GM12878 (cell line): ENCODE measurements around the gene ERFL. TPM values are rescaled to one million over a fixed set of nuclear protein-coding genes. Genes with fewer than 3 reads are reported as not detected.

Experiments used
- ATAC-seq: fragments of 200-7000 bp; cut with Tn5 transposase; 3 replicates; pipeline ENCODE4 v1.9.1; 2020; ENCODE audit warnings: mild to moderate bottlenecking, moderate library complexity
- BruUV-seq: library from RNA; stranded (reverse); fragments of 400-500 nt; replicated peaks from 2 replicates; lab custom pipeline; 2021; lab: Mats Ljungman, UMichigan
- CTCF ChIA-PET: fragments of 300-600 bp; sonication (Branson Sonifier 250); formaldehyde crosslinking; extraction: SDS; loops from one replicate; lab custom pipeline; 2021; ENCODE audit warnings: inconsistent platforms; lab: Yijun Ruan, JAX
- POLR2A ChIA-PET: fragments of 350-600 bp; formaldehyde crosslinking; extraction: SDS; loops from one replicate; lab custom pipeline; 2021; ENCODE audit warnings: inconsistent platforms; lab: Charles Lee
- RAD21 ChIA-PET: fragments of 300-600 bp; sonication (Branson Sonifier 250); formaldehyde crosslinking; loops from one replicate; lab custom pipeline; 2023; ENCODE audit warnings: antibody characterized with exemption; ENCODE audit not compliant: unreplicated experiment; lab: Charles Lee
- SMC1A ChIA-PET: fragments of 300-600 bp; sonication (Branson Sonifier 250); formaldehyde crosslinking; loops from one replicate; lab custom pipeline; 2023; ENCODE audit not compliant: unreplicated experiment, uncharacterized antibody; lab: Charles Lee
- DNase-seq: peaks from one replicate; pipeline ENCODE4 v3.0.0-alpha.2; 2011; ENCODE audit warnings: low read depth, low spot score
- FAIRE-seq: peaks from 3 replicates; lab custom pipeline; 2011; peaks lifted over from hg19 to GRCh38; lab: Jason Lieb, UNC
- H2AFZ ChIP-seq: 2 replicates; pipeline ENCODE4 v1.6.0; 2011; ENCODE audit warnings: low read depth, low read length, control low read depth; ENCODE audit not compliant: control insufficient read depth
- H3K27ac ChIP-seq: 2 replicates; pipeline ENCODE4 v1.5.1; 2011; ENCODE audit warnings: control low read depth; ENCODE audit not compliant: control insufficient read depth, insufficient read depth
- H3K27me3 ChIP-seq, 2 experiments: replicated peaks in 1 of 2; 2 replicates each; pipeline versions ENCODE4 v1.6.0 to v1.6.1; 2011; ENCODE audit warnings: low read length in 1 of 2; ENCODE audit not compliant: control insufficient read depth in 2 of 2, insufficient read depth in 2 of 2
- H3K36me3 ChIP-seq, 2 experiments: 2 replicates each; pipeline ENCODE4 v1.5.1; 2011; ENCODE audit warnings: low read length in 1 of 2; ENCODE audit not compliant: control insufficient read depth in 2 of 2, insufficient read depth in 2 of 2
- H3K4me1 ChIP-seq: 2 replicates; pipeline ENCODE4 v1.6.1; 2011; ENCODE audit warnings: mild to moderate bottlenecking, low read length, moderate library complexity, mixed read lengths; ENCODE audit not compliant: control insufficient read depth, insufficient read depth
- H3K4me2 ChIP-seq: 2 replicates; pipeline ENCODE4 v1.6.0; 2011; ENCODE audit warnings: control low read depth; ENCODE audit not compliant: control insufficient read depth, insufficient read depth
- H3K4me3 ChIP-seq: fragments of 200-600 bp; sonication (generic); 2 replicates; pipeline ENCODE4 v1.5.1; 2016
- H3K79me2 ChIP-seq: 2 replicates; pipeline ENCODE4 v1.6.0; 2011; ENCODE audit warnings: low read length; ENCODE audit not compliant: control insufficient read depth, insufficient read depth
- H3K9ac ChIP-seq: 2 replicates; pipeline ENCODE4 v1.8.0; 2011; ENCODE audit warnings: low read length, control low read depth, mixed read lengths; ENCODE audit not compliant: control insufficient read depth, insufficient read depth
- H3K9me3 ChIP-seq: replicated peaks from 3 replicates; pipeline ENCODE4 v1.5.1; 2011; ENCODE audit warnings: mild to moderate bottlenecking, low read length; ENCODE audit not compliant: control insufficient read depth, insufficient read depth
- H4K20me1 ChIP-seq: 2 replicates; pipeline ENCODE4 v1.6.0; 2011; ENCODE audit not compliant: control insufficient read depth, insufficient read depth
- HCFC1 ChIP-seq: fragments of 150-350 bp; IDR thresholded peaks from 2 replicates; pipeline ENCODE4 v1.6.1; 2014; ENCODE audit warnings: low read length
- HDGF ChIP-seq: fragments of 450-650 bp; IDR thresholded peaks from 2 replicates; pipeline ENCODE4 v1.6.1; 2016; ENCODE audit warnings: antibody characterized with exemption
- WGBS: methylation state at CpG from one replicate; pipeline ENCODE4 v1.1.6; 2016; ENCODE audit warnings: low lambda C conversion rate; ENCODE audit not compliant: insufficient replicate concordance, insufficient coverage; ENCODE audit errors: missing lambda C conversion rate; 5-methylcytosine and 5-hydroxymethylcytosine counted together
- in situ Hi-C: fragments of 300-500 bp; cut with MboI; formaldehyde crosslinking; loops from 9 replicates; pipeline ENCODE4 v1.14.3; 2018; ENCODE audit warnings: mixed read lengths
- intact Hi-C: fragments of 100-400 bp; cut with micrococcal nuclease; formaldehyde crosslinking; loops from one replicate; pipeline ENCODE4 v1.14.2; 2022; ENCODE audit not compliant: unreplicated experiment
- polyA plus RNA-seq, 11 experiments: library from polyadenylated mRNA; depleted of rRNA in 4 of 11; unstranded in 6 of 11; stranded (reverse) in 5 of 11; fragments of >200 nt; fragmentation: Nextera tagmentation in 4 of 11; fragmentation: Illumina TruSeq in 1 of 11; extraction: Ambion mirVana in 4 of 11; extraction: Trizol in 1 of 11; gene quantifications; 1 replicate in 1 of 11; 2 replicates in 10 of 11; pipeline versions ENCODE4 v1.2.1 to v1.2.3, GENCODE V29; 2011 to 2016; ENCODE audit warnings: inconsistent platforms in 2 of 11, missing spikeins in 2 of 11, low read depth in 1 of 11
- total RNA-seq, 4 experiments: library from RNA; depleted of rRNA in 3 of 4; stranded (reverse); fragments of >200 nt in 3 of 4; fragmentation: Illumina TruSeq in 1 of 4; extraction: Trizol in 1 of 4; gene quantifications; 2 replicates each; pipeline versions ENCODE4 v1.2.1 to v1.2.3, GENCODE V29; 2013 to 2021
- TF ChIP-seq, protein P1 (sequence below): fragments of 450-650 bp; IDR thresholded peaks from 2 replicates; pipeline ENCODE4 v1.6.1; 2016; ENCODE audit warnings: mild to moderate bottlenecking
- TF ChIP-seq, protein P2 (sequence below): fragments of 450-650 bp; IDR thresholded peaks from 2 replicates; pipeline ENCODE4 v1.6.1; 2016; ENCODE audit warnings: mild to moderate bottlenecking, moderate library complexity, borderline replicate concordance

ERFL gene
- total and polyA plus RNA-seq, 10 of the 15 experiments (the other 5 are each of a cell fraction or from before 2014, with no cell fraction given): 0.04 to 0.10 (median 0.05) TPM; not detected in 7

GRCh38 chr19:41918653-41919244 is 9.5 kb downstream of the ERFL start:
- intact Hi-C loops (no loop called here), in situ Hi-C loops (no loop called here)
- H3K4me3 ChIP-seq: no peak overlapping the region
- no peaks in the 10 kb centered on the region for H4K20me1 ChIP-seq
- POLR2A ChIA-PET: interaction anchor here (0.8 kb wide), 1 partner anchor 9 kb away, joined by 3 read pairs; no protein-coding TSS in a partner anchor
- no peak for DNase-seq
- H3K9me3 ChIP-seq: no peaks in the 10 kb centered on the region; the same call in 2 of the 3 replicates
- H2AFZ ChIP-seq: no peak overlapping the region
- peaks cover 2% of the 10 kb centered on the region; the same call in 1 of the 2 replicates for H3K4me1 ChIP-seq
- H3K36me3 ChIP-seq: no peaks in the 10 kb centered on the region
- no peak overlapping the region for H3K4me2 ChIP-seq
- FAIRE-seq: no peak
- H3K9ac ChIP-seq: no peak overlapping the region
- no TSS peak for BruUV-seq
- RAD21 ChIA-PET: no interaction called here
- no peak overlapping the region for H3K27ac ChIP-seq
- TF ChIP-seq HCFC1 (no peak), HDGF (0 out of 2 replicates have a peak, but pooled peaks have one; percentile 37)
- ATAC-seq: no peak
- SMC1A ChIA-PET: no interaction called here
- H3K27me3 ChIP-seq: peaks cover 3 to 6% of the 10 kb centered on the region in 2 experiments; a peak in 3 of 4 replicates
- CTCF ChIA-PET: no interaction called here
- WGBS: 59% methylated on average over 5 of the region's 5 CpGs
- H3K79me2 ChIP-seq: no peaks in the 10 kb centered on the region

- no TSS peak for BruUV-seq
- ChIA-PET RAD21 (no interaction called here), CTCF (no interaction called here), SMC1A (no interaction called here), POLR2A (no interaction called here)
- Histone ChIP-seq H3K9me3 (no peaks in the 10 kb centered on the region; the same call in 2 of the 3 replicates), H3K4me2 (no peak overlapping the region), H3K4me1 (peaks cover 2% of the 10 kb centered on the region; the same call in 1 of the 2 replicates), H4K20me1 (no peaks in the 10 kb centered on the region), H3K79me2 (no peaks in the 10 kb centered on the region), H3K4me3 (no peak overlapping the region), H2AFZ (no peak overlapping the region), H3K27me3 (peaks cover 3 to 6% of the 10 kb centered on the region in 2 experiments; a peak in 3 of 4 replicates), H3K9ac (no peak overlapping the region), H3K27ac (no peak overlapping the region), H3K36me3 (no peaks in the 10 kb centered on the region)
- FAIRE-seq (no peak), ATAC-seq (no peak), DNase-seq (no peak)
- in situ Hi-C loops: no loop called here
- intact Hi-C loops: no loop called here
- WGBS: 69% methylated on average over 6 of the region's 6 CpGs
- TF ChIP-seq, protein P1, sequence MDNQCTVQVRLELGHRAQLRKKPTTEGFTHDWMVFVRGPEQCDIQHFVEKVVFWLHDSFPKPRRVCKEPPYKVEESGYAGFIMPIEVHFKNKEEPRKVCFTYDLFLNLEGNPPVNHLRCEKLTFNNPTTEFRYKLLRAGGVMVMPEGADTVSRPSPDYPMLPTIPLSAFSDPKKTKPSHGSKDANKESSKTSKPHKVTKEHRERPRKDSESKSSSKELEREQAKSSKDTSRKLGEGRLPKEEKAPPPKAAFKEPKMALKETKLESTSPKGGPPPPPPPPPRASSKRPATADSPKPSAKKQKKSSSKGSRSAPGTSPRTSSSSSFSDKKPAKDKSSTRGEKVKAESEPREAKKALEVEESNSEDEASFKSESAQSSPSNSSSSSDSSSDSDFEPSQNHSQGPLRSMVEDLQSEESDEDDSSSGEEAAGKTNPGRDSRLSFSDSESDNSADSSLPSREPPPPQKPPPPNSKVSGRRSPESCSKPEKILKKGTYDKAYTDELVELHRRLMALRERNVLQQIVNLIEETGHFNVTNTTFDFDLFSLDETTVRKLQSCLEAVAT: 0 out of 2 replicates have a peak, but pooled peaks have one; percentile 10
- TF ChIP-seq, protein P2, sequence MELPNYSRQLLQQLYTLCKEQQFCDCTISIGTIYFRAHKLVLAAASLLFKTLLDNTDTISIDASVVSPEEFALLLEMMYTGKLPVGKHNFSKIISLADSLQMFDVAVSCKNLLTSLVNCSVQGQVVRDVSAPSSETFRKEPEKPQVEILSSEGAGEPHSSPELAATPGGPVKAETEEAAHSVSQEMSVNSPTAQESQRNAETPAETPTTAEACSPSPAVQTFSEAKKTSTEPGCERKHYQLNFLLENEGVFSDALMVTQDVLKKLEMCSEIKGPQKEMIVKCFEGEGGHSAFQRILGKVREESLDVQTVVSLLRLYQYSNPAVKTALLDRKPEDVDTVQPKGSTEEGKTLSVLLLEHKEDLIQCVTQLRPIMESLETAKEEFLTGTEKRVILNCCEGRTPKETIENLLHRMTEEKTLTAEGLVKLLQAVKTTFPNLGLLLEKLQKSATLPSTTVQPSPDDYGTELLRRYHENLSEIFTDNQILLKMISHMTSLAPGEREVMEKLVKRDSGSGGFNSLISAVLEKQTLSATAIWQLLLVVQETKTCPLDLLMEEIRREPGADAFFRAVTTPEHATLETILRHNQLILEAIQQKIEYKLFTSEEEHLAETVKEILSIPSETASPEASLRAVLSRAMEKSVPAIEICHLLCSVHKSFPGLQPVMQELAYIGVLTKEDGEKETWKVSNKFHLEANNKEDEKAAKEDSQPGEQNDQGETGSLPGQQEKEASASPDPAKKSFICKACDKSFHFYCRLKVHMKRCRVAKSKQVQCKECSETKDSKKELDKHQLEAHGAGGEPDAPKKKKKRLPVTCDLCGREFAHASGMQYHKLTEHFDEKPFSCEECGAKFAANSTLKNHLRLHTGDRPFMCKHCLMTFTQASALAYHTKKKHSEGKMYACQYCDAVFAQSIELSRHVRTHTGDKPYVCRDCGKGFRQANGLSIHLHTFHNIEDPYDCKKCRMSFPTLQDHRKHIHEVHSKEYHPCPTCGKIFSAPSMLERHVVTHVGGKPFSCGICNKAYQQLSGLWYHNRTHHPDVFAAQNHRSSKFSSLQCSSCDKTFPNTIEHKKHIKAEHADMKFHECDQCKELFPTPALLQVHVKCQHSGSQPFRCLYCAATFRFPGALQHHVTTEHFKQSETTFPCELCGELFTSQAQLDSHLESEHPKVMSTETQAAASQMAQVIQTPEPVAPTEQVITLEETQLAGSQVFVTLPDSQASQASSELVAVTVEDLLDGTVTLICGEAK: no peak
Observed at GRCh38 chr19:41918095-41918494, 10.2 kb downstream of the ERFL start.
